Putamen (tissue), 1 donor: ENCODE measurements around the gene B4GALNT3.

ENCODE experiments used
- DNase-seq: peaks from one replicate; pipeline ENCODE4 v3.0.0-alpha.2; 2016; ENCODE audit warnings: low spot score

B4GALNT3 gene

DNA sequence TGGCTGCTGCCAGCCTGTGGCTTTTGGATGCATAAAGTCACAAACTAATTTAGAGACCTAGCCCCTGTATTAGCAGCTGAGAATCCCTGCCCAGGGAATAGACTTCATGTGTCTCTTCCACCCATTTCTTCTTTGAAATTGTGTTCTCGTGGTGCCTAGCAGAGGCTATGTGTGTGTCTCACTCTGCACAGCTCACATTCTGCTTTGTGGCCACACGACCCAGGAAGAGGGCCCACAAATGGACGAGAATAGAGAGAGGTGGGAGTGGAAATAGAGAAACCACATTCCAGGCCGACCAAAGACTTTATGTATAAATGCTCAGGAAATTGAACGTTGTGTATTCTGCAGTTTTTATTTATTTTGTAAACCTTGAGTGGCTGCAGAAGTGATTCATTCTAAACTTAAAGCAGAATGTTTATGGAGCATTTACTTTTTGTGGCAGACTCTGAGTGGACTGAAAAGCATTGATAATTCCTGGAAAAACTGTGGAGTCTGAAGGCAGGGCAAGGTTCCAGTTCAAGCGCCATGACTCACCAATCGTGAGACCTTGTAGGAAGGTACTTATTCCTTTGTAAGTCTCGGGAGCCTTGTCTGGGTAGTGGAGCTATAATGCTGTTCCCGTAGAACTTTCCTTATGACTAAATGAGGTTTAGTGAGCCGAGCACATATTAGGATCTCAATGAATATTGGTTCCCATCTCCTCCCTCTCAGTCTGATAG lies 9.1 kb downstream of the B4GALNT3 start:
- no peak for DNase-seq

DNA sequence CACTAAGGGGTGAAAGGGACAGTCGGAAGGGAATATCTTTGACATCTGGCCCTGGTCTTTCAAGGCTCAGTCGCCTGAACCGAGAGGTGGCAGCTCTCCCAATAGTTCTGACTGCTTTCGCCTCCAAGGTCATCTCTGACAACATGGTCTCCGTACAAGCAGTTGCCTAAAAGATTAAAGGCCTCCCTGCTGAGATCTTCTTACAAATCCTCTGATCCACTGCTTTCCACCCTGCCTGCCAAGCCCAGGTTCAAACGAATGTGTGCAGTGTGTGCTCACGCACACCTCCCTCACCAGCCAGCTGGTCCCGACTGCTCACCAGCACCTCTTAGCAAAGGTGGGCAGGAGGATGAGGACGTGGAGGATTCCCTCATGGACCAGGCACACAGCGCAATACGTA lies 10.4 kb downstream of the B4GALNT3 start:
- no peak for DNase-seq

- DNase-seq = no peak
Observed at GRCh38 chr12:473198-473597, 13.5 kb downstream of the B4GALNT3 start.

- no peak for DNase-seq
Observed at GRCh38 chr12:473863-474577, 14.3 kb downstream of the B4GALNT3 start.

DNA sequence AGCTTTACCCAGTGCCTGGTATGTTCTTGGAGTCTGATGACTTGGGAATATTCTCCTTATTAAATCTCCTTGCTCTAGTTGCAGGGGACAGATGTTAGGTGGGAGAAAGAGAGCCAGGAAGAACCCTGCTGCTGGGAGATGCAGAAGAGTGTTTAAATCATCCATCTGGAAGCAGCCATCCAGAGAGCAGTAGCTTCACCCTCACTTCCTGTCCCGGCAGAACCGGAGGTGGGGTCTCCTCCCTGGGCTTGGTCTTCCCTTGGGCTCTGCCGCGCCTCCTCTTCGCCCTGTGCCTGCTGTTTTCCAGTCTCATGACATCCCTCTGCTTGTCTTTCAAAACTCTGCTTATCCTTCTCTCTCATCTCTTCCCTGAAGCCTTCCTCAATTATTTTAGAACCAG lies 15.5 kb downstream of the B4GALNT3 start:
- no peak for DNase-seq

DNA sequence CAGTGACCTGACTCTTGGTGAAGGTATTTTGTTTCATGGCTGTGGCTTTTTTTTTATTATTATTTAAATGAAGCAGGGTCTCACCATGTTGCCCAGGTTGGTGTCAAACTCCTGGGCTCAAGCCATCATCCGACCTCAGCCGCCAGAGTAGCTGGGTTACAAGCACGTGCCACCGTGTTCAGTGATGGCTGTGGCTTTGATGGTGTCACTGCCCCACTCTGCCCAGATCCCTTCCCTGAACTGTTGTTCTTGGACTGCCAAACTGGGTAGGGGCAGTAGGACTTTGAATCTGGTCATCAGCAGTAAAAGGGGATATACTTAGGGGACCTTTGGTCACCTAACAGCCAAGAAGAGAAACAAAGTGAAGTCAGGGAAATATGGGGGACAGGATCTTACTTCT lies 19.4 kb downstream of the B4GALNT3 start:
- no peak for DNase-seq

GRCh38 chr12:480831-481816 lies 21.4 kb downstream of the B4GALNT3 start:
- no peak for DNase-seq

- DNase-seq = no peak
Observed at GRCh38 chr12:482061-482460, 22.3 kb downstream of the B4GALNT3 start.

GRCh38 chr12:484096-484495 lies 24.4 kb downstream of the B4GALNT3 start:
- no peak for DNase-seq

GRCh38 chr12:490260-490659 lies 30.5 kb downstream of the B4GALNT3 start:
- no peak for DNase-seq

DNA sequence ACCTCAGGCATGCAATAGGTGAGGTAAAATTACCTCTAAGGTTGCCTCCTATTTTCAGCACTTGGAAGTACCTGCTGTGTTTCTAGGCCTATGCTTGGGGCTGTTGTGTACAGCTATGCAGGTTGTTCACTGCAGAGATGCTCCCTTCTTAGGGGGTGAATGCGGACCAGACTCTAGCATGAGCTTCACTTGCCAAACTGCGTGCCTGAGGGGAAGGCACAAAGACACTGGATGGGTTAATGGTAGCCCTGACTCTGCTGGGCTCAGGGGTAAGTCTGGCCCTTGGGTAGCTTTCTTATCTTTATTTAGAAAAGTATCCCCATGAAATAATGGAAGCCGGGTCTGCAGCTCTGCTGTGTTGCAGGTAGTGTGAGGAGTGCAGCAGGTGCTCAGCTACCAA lies 35.7 kb downstream of the B4GALNT3 start:
- DNase-seq = no peak

- DNase-seq = no peak
Observed at GRCh38 chr12:496736-497135, 37.0 kb downstream of the B4GALNT3 start.

GRCh38 chr12:497501-498160 lies 37.9 kb downstream of the B4GALNT3 start:
- no peak for DNase-seq

- DNase-seq = no peak
Observed at GRCh38 chr12:499837-500458, 40.2 kb downstream of the B4GALNT3 start.

DNA sequence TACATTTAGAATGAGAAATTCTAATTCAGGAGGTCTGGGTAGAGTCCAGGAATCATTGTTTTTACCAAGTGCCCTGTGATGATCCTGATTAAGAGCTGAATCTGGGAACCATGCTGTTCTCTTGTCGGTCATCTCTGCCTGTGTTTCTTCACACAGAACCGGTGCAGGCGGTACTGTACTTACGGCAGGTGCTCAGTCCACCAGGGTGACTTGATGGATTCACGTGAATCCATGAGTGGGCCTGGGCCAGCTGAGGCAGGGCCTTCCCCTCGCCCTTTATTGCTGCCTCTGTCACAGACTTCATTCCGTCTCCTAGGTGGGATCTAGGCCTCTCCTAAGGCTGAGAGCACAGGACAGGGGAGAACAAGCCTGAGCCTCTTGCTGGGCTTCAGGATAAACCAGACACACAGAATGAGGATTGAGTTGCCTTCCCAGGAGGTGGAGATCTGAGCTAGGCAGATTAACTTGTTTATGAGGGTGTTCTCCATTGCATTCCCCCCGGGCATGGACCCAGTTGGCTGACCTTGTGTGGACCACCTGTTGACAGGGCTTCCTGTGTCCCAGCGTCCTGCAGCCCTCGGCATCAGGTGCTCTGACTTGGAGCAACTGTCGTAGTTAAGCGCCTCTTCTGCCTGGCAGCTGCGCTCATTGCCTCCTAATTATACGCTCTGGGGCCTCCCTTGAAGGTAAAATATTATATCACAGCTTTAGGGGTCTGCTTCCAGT lies 42.1 kb downstream of the B4GALNT3 start:
- DNase-seq = no peak

GRCh38 chr12:503111-503761 lies 43.5 kb downstream of the B4GALNT3 start:
- DNase-seq = peak; percentile 56

- no peak for DNase-seq
Observed at GRCh38 chr12:505221-505620, 45.5 kb downstream of the B4GALNT3 start.

DNA sequence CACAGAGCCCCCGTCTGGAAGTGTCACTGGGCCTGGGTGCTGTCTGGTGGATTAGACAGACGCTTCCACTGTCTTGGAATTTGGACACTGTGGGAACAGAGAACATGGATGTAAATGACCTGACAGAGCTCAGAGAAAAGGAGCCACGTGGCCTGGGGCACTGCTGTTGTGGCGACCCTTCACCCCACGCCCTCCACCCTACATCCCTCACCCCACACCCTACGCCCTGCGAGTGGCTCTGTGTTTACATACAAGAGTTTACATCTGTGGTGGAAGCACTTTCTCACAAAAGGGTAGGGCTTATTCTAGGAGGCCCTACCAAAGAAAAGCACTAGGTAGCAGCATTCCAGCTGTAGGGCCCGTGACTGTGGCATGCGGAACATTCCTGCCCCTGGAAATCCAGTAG lies 47.7 kb downstream of the B4GALNT3 start:
- no peak for DNase-seq

- DNase-seq = no peak
Observed at GRCh38 chr12:508145-508544, 48.4 kb downstream of the B4GALNT3 start.

GRCh38 chr12:508795-509194 lies 49.1 kb downstream of the B4GALNT3 start:
- DNase-seq = no peak
